Neural progenitor cell (in vitro differentiated cells): ENCODE data around the gene DAPK2.

Experiments used
- EZH2 ChIP-seq: fragments of 200-600 bp; sonication (generic); IDR thresholded peaks from 2 replicates; pipeline ENCODE4 v1.6.1; 2017; ENCODE audit warnings: antibody characterized with exemption, mild to moderate bottlenecking, moderate library complexity
- EZH2phosphoT487 ChIP-seq: fragments of 200-600 bp; sonication (generic); IDR thresholded peaks from 2 replicates; pipeline ENCODE4 v1.6.1; 2017; ENCODE audit warnings: antibody characterized with exemption
- TF ChIP-seq, protein P1 (sequence below): fragments of 200-600 bp; sonication (generic); IDR thresholded peaks from 2 replicates; pipeline ENCODE4 v1.5.1; 2017; ENCODE audit warnings: antibody characterized with exemption, mild to moderate bottlenecking

- TF ChIP-seq, protein P1, sequence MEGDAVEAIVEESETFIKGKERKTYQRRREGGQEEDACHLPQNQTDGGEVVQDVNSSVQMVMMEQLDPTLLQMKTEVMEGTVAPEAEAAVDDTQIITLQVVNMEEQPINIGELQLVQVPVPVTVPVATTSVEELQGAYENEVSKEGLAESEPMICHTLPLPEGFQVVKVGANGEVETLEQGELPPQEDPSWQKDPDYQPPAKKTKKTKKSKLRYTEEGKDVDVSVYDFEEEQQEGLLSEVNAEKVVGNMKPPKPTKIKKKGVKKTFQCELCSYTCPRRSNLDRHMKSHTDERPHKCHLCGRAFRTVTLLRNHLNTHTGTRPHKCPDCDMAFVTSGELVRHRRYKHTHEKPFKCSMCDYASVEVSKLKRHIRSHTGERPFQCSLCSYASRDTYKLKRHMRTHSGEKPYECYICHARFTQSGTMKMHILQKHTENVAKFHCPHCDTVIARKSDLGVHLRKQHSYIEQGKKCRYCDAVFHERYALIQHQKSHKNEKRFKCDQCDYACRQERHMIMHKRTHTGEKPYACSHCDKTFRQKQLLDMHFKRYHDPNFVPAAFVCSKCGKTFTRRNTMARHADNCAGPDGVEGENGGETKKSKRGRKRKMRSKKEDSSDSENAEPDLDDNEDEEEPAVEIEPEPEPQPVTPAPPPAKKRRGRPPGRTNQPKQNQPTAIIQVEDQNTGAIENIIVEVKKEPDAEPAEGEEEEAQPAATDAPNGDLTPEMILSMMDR: no peak
- TF ChIP-seq EZH2 (no peak), EZH2phosphoT487 (no peak)
Measured at GRCh38 chr15:63890617-63891016, 155.7 kb downstream of the DAPK2 start.
